ENCODE measurements around the gene DRAP1. TPM values are rescaled to one million over a fixed set of nuclear protein-coding genes. Genes with fewer than 3 reads are reported as not detected.

The DRAP1 gene
- total and polyA plus RNA-seq, 2 experiments from 2014 or later, result 121 to 294 TPM

DNA sequence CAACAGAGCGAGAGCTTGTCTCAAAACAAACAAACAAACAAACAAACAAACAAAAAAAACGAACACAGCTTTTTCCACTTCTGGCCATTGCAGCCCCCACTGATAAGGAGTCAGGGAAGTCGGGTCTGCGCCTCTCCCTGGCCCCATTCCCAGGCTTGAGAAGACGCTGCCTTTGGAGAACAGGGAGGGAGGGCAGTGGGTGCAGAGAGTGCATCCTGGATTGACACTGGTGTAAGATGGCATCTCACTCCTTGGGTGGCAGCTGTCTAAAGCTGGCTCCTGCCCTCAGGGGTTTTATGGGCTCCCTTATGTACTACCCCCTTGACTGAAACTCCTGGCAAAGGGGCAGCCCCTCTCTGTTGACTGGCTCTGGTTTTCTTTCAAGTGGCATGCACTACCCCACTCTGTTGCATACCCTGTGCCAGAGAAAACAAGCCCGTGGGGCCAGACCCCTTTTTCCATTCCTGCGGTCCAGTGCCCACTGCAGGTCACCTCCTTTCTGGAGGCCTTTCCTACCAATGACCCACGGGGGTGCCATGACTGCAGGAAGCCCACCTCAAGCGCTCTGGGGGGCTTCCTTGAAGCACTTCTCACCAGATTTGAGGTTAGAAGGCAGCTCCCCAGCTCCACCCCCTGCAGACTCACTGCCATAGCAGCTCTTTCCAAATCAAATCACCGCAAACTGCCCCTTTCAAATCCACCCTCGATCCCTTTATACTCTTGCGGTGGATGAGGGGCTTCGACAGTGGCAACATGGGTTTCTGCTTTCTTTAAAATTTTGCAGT lies 12.7 kb downstream of the DRAP1 start:
- peak overlapping the region; percentile 38; the same call in 2 of the 3 replicates for H3K4me3 Mint-ChIP-seq
- no peak for TF ChIP-seq NANOG (IDR thresholded peaks at IDR 0.05; ENCODE audit: borderline replicate concordance)
- TF ChIP-seq JUNB (IDR thresholded peaks at IDR 0.05; ENCODE audit: unreplicated experiment), result no peak
- TF ChIP-seq CTCF (conservative IDR thresholded peaks at IDR 0.05; ENCODE audit: low read depth in 2 of 2), result peak in 1 of 2 experiments; percentile 22; a peak in 1 of 4 replicates
- TF ChIP-seq, protein P1, sequence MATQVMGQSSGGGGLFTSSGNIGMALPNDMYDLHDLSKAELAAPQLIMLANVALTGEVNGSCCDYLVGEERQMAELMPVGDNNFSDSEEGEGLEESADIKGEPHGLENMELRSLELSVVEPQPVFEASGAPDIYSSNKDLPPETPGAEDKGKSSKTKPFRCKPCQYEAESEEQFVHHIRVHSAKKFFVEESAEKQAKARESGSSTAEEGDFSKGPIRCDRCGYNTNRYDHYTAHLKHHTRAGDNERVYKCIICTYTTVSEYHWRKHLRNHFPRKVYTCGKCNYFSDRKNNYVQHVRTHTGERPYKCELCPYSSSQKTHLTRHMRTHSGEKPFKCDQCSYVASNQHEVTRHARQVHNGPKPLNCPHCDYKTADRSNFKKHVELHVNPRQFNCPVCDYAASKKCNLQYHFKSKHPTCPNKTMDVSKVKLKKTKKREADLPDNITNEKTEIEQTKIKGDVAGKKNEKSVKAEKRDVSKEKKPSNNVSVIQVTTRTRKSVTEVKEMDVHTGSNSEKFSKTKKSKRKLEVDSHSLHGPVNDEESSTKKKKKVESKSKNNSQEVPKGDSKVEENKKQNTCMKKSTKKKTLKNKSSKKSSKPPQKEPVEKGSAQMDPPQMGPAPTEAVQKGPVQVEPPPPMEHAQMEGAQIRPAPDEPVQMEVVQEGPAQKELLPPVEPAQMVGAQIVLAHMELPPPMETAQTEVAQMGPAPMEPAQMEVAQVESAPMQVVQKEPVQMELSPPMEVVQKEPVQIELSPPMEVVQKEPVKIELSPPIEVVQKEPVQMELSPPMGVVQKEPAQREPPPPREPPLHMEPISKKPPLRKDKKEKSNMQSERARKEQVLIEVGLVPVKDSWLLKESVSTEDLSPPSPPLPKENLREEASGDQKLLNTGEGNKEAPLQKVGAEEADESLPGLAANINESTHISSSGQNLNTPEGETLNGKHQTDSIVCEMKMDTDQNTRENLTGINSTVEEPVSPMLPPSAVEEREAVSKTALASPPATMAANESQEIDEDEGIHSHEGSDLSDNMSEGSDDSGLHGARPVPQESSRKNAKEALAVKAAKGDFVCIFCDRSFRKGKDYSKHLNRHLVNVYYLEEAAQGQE (IDR thresholded peaks at IDR 0.05; ENCODE audit: unreplicated experiment), result no peak
- peaks cover 7% of the 10 kb centered on the region for H3K4me1 ChIP-seq (ENCODE audit: insufficient read depth)
- no peaks in the 10 kb centered on the region for H3K9me2 ChIP-seq (ENCODE audit: insufficient read depth)
- DNase-seq (ENCODE audit: low spot score) (peak; percentile 62), ATAC-seq (peak; percentile 50)
- no peaks in the 10 kb centered on the region for H3K79me2 ChIP-seq (replicated peaks; ENCODE audit: insufficient read depth)
- H3K4me2 ChIP-seq, result peak overlapping the region; percentile 72
- H3K4me1 Mint-ChIP-seq, result peaks cover 23% of the 10 kb centered on the region
- no peaks in the 10 kb centered on the region for H3K36me3 ChIP-seq (ENCODE audit: insufficient read depth)
- 0 out of 2 replicates have a peak, but pooled peaks cover 5% of the 10 kb centered on the region for H3F3A ChIP-seq (replicated peaks; ENCODE audit: low read depth)
- H3K9me3 Mint-ChIP-seq, result no peaks in the 10 kb centered on the region
- no peaks in the 10 kb centered on the region for H4K20me1 ChIP-seq (replicated peaks; ENCODE audit: insufficient read depth)
- H3K27me3 ChIP-seq (ENCODE audit: insufficient read depth), result no peaks in the 10 kb centered on the region
- H3K27ac ChIP-seq (ENCODE audit: low read depth), result 0 out of 2 replicates have a peak overlapping the region, but pooled peaks have one; percentile 61
- peaks cover 6% of the 10 kb centered on the region for H3K27me3 Mint-ChIP-seq (ENCODE audit: insufficient read depth, low read depth, poor library complexity)
- no peak overlapping the region for H3K27ac Mint-ChIP-seq
- peak overlapping the region; percentile 42; the same call in 1 of the 2 replicates for H3K4me3 ChIP-seq
- H3K36me3 Mint-ChIP-seq (ENCODE audit: low read depth), result no peaks in the 10 kb centered on the region
- H2AFZ ChIP-seq, result peak overlapping the region; percentile 96

GRCh38 chr11:65932558-65932919 lies 13.3 kb downstream of the DRAP1 start:
- Histone ChIP-seq H3K27ac (ENCODE audit: low read depth) (0 out of 2 replicates have a peak overlapping the region, but pooled peaks have one; percentile 61), H4K20me1 (replicated peaks; ENCODE audit: insufficient read depth) (no peaks in the 10 kb centered on the region), H3K4me3 (peak overlapping the region; percentile 42; the same call in 1 of the 2 replicates), H3K27me3 (ENCODE audit: insufficient read depth) (no peaks in the 10 kb centered on the region), H3K4me1 (ENCODE audit: insufficient read depth) (peaks cover 4% of the 10 kb centered on the region), H3K9me2 (ENCODE audit: insufficient read depth) (no peaks in the 10 kb centered on the region), H3K36me3 (ENCODE audit: insufficient read depth) (no peaks in the 10 kb centered on the region), H3F3A (replicated peaks; ENCODE audit: low read depth) (0 out of 2 replicates have a peak, but pooled peaks cover 5% of the 10 kb centered on the region), H3K79me2 (replicated peaks; ENCODE audit: insufficient read depth) (no peaks in the 10 kb centered on the region), H3K4me2 (peak overlapping the region; percentile 72), H2AFZ (peak overlapping the region; percentile 96)
- H3K36me3 Mint-ChIP-seq (ENCODE audit: low read depth), result no peaks in the 10 kb centered on the region
- peak; percentile 82 for DNase-seq (ENCODE audit: low spot score)
- H3K27me3 Mint-ChIP-seq (ENCODE audit: insufficient read depth, low read depth, poor library complexity), result peaks cover 7% of the 10 kb centered on the region
- peaks cover 19% of the 10 kb centered on the region for H3K4me1 Mint-ChIP-seq
- H3K27ac Mint-ChIP-seq, result no peak overlapping the region; the same call in 1 of the 2 replicates
- no peaks in the 10 kb centered on the region for H3K9me3 Mint-ChIP-seq
- peak; percentile 74 for ATAC-seq
- peak overlapping the region; percentile 38; the same call in 2 of the 3 replicates for H3K4me3 Mint-ChIP-seq
- TF ChIP-seq CTCF (conservative IDR thresholded peaks at IDR 0.05; ENCODE audit: low read depth in 2 of 2) (peak; percentile 51 to 71), EZH2phosphoT487 (IDR thresholded peaks at IDR 0.05; ENCODE audit: unreplicated experiment) (no peak), CREB1 (CRISPR knock-in tag; IDR thresholded peaks at IDR 0.05; ENCODE audit: low read depth) (0 out of 2 replicates have a peak, but pooled peaks have one; percentile 16), POLR2AphosphoS5 (IDR thresholded peaks at IDR 0.05; ENCODE audit: low read depth) (no peak), JUNB (IDR thresholded peaks at IDR 0.05; ENCODE audit: unreplicated experiment) (no peak)
